ENCODE results near the gene KRTAP20-3. TPM values are rescaled to one million over a fixed set of nuclear protein-coding genes. Genes with fewer than 3 reads are reported as not detected.

The KRTAP20-3 gene
- total and polyA plus RNA-seq, 10 donors, result not detected

DNA sequence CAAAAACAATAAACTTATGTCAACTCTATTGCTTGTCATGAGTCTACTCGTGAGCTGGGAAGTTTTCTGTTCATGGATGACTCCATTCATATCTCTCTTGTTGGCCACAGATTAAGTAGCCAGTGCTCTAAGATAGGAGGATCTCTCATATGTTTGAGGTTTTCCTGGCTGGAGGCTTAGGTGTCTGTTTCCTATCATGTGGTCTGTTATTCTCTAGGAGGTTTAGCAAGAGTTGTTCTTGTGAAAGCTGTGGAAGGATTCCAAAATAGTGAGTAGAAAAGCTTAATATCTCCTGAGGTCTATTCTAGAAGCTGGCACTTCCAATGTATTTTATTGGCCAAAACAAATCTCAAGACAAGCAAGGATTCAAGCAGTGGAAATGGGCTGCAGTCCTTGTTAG is 13.5 kb upstream of the KRTAP20-3 start:
- Histone ChIP-seq H3K36me3 (no peaks in the 10 kb centered on the region), H3K4me1 (no peaks in the 10 kb centered on the region), H3K27ac (no peak overlapping the region), H3K9me3 (peaks cover 0 to 30% (median 10%) of the 10 kb centered on the region in 8 donors), H3K27me3 (replicated peaks in 1 of 7) (no peaks in the 10 kb centered on the region), H3K4me3 (no peak overlapping the region)
- TF ChIP-seq POLR2AphosphoS5 (IDR thresholded peaks at IDR 0.05) (no peak), POLR2A (IDR thresholded peaks at IDR 0.05) (no peak)
- TF ChIP-seq, protein P1, sequence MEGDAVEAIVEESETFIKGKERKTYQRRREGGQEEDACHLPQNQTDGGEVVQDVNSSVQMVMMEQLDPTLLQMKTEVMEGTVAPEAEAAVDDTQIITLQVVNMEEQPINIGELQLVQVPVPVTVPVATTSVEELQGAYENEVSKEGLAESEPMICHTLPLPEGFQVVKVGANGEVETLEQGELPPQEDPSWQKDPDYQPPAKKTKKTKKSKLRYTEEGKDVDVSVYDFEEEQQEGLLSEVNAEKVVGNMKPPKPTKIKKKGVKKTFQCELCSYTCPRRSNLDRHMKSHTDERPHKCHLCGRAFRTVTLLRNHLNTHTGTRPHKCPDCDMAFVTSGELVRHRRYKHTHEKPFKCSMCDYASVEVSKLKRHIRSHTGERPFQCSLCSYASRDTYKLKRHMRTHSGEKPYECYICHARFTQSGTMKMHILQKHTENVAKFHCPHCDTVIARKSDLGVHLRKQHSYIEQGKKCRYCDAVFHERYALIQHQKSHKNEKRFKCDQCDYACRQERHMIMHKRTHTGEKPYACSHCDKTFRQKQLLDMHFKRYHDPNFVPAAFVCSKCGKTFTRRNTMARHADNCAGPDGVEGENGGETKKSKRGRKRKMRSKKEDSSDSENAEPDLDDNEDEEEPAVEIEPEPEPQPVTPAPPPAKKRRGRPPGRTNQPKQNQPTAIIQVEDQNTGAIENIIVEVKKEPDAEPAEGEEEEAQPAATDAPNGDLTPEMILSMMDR (IDR thresholded peaks at IDR 0.05 in 8 of 11, conservative IDR thresholded peaks at IDR 0.05 in 3 of 11), result no peak
- intact Hi-C loops (cut with DNase I; ENCODE audit: low total_unique reads), result no loop called here
- DNase-seq, result no peak
- WGBS, 5 donors, result 36 to 75% (median 48%) methylated on average over 1 of the region's 1 CpG

DNA sequence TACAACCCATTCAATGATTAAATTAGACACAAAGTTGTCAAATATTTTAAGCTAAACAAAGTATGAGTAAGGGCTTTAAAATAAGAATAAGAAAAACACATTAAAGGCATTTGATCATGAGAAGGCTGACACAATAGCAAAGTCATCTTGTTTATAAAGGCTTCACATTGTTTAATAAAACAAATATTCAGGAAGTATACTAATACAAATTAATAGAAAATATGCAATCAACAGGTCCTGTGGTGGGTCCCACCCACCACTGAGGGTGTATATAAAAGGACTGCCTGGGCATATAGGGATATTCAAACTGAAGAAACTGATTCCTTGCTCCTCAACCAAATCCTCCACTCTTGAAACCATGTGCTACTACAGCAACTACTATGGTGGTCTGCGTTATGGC is 7.8 kb upstream of the KRTAP20-3 start, which contains the start of gene KRTAP20-2:
KRTAP20-2 (plus strand) TSS at position 301 of the 400 bp plus-strand sequence; CDS start at position 359, 58 bp downstream.
- DNase-seq, result no peak
- WGBS, 5 donors, result 81 to 100% (median 95%) methylated on average over 1 of the region's 1 CpG
- H3K4me1 ChIP-seq, result no peaks in the 10 kb centered on the region
- H3K9me3 ChIP-seq, result peaks cover 0 to 9% (median 0%) of the 10 kb centered on the region in 8 donors
- H3K4me3 ChIP-seq, result no peak within 1 kb of the TSS
- H3K27me3 ChIP-seq (replicated peaks in 1 of 7), result no peaks in the 10 kb centered on the region
- H3K36me3 ChIP-seq, result no peaks in the 10 kb centered on the region
- no peak within 1 kb of the TSS for H3K27ac ChIP-seq
- TF ChIP-seq, protein P1 (IDR thresholded peaks at IDR 0.05 in 8 of 11, conservative IDR thresholded peaks at IDR 0.05 in 3 of 11), result no peak
- TF ChIP-seq POLR2A (IDR thresholded peaks at IDR 0.05) (no peak), POLR2AphosphoS5 (IDR thresholded peaks at IDR 0.05) (no peak)
- intact Hi-C loops (cut with DNase I; ENCODE audit: low total_unique reads), result no loop called here

DNA sequence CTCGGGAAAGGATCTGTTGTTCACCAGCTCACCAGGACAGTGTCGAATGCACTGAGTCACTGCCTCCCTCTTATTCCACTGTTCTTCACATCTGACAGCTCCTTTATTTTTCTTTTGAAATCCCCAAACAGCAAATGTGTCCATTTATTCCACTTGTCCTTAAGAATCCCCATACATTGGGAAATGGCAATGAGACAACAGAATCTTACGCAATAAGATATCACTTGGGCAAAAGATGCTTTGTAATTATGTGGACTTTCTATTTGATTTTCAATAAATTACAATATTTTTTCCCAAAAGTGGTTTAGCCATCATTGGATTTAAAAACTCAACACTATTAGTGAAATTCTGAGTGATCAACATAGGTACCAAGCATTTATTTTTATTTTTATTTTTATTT is 4.0 kb upstream of the KRTAP20-3 start:
- WGBS, 5 donors, result 81 to 88% (median 87%) methylated on average over 3 of the region's 3 CpGs
- H3K4me1 ChIP-seq, result no peaks in the 10 kb centered on the region
- no peak for TF ChIP-seq POLR2AphosphoS5 (IDR thresholded peaks at IDR 0.05)
- H3K36me3 ChIP-seq, result no peaks in the 10 kb centered on the region
- H3K27me3 ChIP-seq (replicated peaks in 1 of 7), result no peaks in the 10 kb centered on the region
- H3K4me3 ChIP-seq, result no peak overlapping the region
- intact Hi-C loops (cut with DNase I; ENCODE audit: low total_unique reads), result no loop called here
- H3K27ac ChIP-seq, result no peak overlapping the region
- no peak for DNase-seq
- peaks cover 0 to 14% (median 0%) of the 10 kb centered on the region in 8 donors for H3K9me3 ChIP-seq

DNA sequence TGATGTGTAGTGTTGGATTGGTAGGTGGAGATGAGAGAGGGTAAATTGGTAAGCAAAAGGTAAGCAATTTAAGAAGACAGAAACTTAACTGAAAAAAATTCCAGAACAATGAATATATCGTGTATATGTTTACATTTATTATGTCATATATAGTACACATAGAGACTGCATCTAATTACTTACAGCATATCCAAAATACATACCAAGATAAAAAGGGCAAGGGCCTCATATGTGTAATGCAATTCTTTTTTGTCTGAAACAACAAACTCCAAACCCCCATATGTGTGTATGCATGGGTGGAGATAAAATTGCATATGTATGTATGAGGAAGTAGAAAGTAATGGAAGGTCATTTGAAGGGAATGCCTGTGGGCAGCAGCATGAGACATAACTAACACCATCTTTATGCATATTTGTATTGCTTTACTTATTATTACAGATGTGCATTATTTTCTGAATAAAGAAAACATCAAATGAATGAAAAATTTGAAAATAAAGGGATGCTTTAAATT is 4.3 kb downstream of the KRTAP20-3 start:
- Histone ChIP-seq H3K9me3 (peaks cover 0 to 10% (median 0%) of the 10 kb centered on the region in 8 donors), H3K27me3 (replicated peaks in 1 of 7) (no peaks in the 10 kb centered on the region), H3K36me3 (no peaks in the 10 kb centered on the region), H3K4me3 (no peak overlapping the region), H3K27ac (no peak overlapping the region), H3K4me1 (no peaks in the 10 kb centered on the region)
- 75 to 93% (median 80%) methylated on average over 1 of the region's 1 CpG for WGBS, 5 donors
- TF ChIP-seq POLR2A (IDR thresholded peaks at IDR 0.05) (no peak), POLR2AphosphoS5 (IDR thresholded peaks at IDR 0.05) (no peak)
- TF ChIP-seq, protein P1 (IDR thresholded peaks at IDR 0.05 in 8 of 11, conservative IDR thresholded peaks at IDR 0.05 in 3 of 11), result no peak
- intact Hi-C loops (cut with DNase I; ENCODE audit: low total_unique reads), result no loop called here
- no peak for DNase-seq

DNA sequence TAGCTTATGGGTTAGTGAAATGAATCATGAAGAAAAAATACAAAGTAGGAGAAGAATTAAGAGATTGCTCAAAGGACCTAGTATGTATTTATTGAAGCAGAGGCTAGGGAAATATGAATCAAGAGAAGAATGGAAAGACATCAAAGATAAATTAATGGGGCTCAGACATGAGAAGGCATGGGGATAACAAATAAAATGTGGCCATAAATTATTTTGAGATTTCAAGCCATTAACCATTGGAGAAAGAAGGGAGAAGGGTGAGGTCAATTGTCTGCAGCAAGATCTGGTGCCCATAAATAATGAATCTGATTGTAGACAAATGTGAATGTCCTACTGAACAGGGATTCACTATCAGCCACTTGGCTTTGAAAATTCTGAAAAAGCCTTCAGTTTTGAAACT is 10.2 kb downstream of the KRTAP20-3 start:
- DNase-seq, result no peak
- Histone ChIP-seq H3K4me3 (no peak overlapping the region), H3K27ac (no peak overlapping the region), H3K27me3 (replicated peaks in 1 of 7) (no peaks in the 10 kb centered on the region), H3K9me3 (no peaks in the 10 kb centered on the region), H3K36me3 (no peaks in the 10 kb centered on the region), H3K4me1 (no peaks in the 10 kb centered on the region)
- TF ChIP-seq POLR2AphosphoS5 (IDR thresholded peaks at IDR 0.05) (no peak), POLR2A (IDR thresholded peaks at IDR 0.05) (no peak)
- TF ChIP-seq, protein P1 (IDR thresholded peaks at IDR 0.05 in 8 of 11, conservative IDR thresholded peaks at IDR 0.05 in 3 of 11), result no peak
- intact Hi-C loops (cut with DNase I; ENCODE audit: low total_unique reads), result no loop called here

Data from spleen (tissue), 11 donors.